Measurements from ENCODE around the gene HPCAL1. TPM values are rescaled to one million over a fixed set of nuclear protein-coding genes. Genes with fewer than 3 reads are reported as not detected.

The HPCAL1 gene
- total RNA-seq, 1 experiment from 2014 or later, result 35.1 TPM

GRCh38 chr2:10329880-10330699 is 27.4 kb downstream of the HPCAL1 start:
- intact Hi-C loops (cut with micrococcal nuclease; ENCODE audit: unreplicated experiment), result no loop called here
- no peaks in the 10 kb centered on the region for H3K9me3 Mint-ChIP-seq (ENCODE audit: low read depth, unreplicated experiment)
- peaks cover 82% of the 10 kb centered on the region for H3K4me1 Mint-ChIP-seq (ENCODE audit: low read depth, unreplicated experiment)
- H3K27me3 Mint-ChIP-seq (ENCODE audit: unreplicated experiment), result no peaks in the 10 kb centered on the region
- DNase-seq, result peak; percentile 48
- H3K27ac Mint-ChIP-seq (ENCODE audit: unreplicated experiment), result peak overlapping the region; percentile 93
- CTCF ChIA-PET, result interaction anchor here (0.8 to 1.1 kb wide), 3 partner anchors 18 to 79 kb away, joined by 3 read pairs; partner anchors contain the start of gene HPCAL1
- peaks cover 21% of the 10 kb centered on the region for H3K36me3 Mint-ChIP-seq (ENCODE audit: insufficient read depth, unreplicated experiment)
- H3K4me3 Mint-ChIP-seq (ENCODE audit: low read depth, unreplicated experiment), result peak overlapping the region; percentile 77
- no peak for TF ChIP-seq CTCF (IDR thresholded peaks at IDR 0.05; ENCODE audit: unreplicated experiment)
- no TSS peak for BruUV-seq (replicated peaks)

- Mint-ChIP-seq H3K9me3 (ENCODE audit: low read depth, unreplicated experiment) (no peaks in the 10 kb centered on the region), H3K4me1 (ENCODE audit: low read depth, unreplicated experiment) (peaks cover 76% of the 10 kb centered on the region), H3K27ac (ENCODE audit: unreplicated experiment) (peak overlapping the region; percentile 93), H3K4me3 (ENCODE audit: low read depth, unreplicated experiment) (peak overlapping the region; percentile 77), H3K36me3 (ENCODE audit: insufficient read depth, unreplicated experiment) (peaks cover 18% of the 10 kb centered on the region), H3K27me3 (ENCODE audit: unreplicated experiment) (no peaks in the 10 kb centered on the region)
- no TSS peak for BruUV-seq (replicated peaks)
- intact Hi-C loops (cut with micrococcal nuclease; ENCODE audit: unreplicated experiment), result no loop called here
- CTCF ChIA-PET, result interaction anchor here (1.1 to 1.5 kb wide), 3 partner anchors 25 to 48 kb away, joined by 3 to 5 read pairs (median 3); partner anchors contain the start of gene HPCAL1
- DNase-seq, result no peak
- no peak for TF ChIP-seq CTCF (IDR thresholded peaks at IDR 0.05; ENCODE audit: unreplicated experiment)
Measured at GRCh38 chr2:10330700-10331026, 28.0 kb downstream of the HPCAL1 start.

- TF ChIP-seq CTCF (IDR thresholded peaks at IDR 0.05; ENCODE audit: unreplicated experiment), result peak; percentile 14
- H3K27me3 Mint-ChIP-seq (ENCODE audit: unreplicated experiment), result no peaks in the 10 kb centered on the region
- H3K9me3 Mint-ChIP-seq (ENCODE audit: low read depth, unreplicated experiment), result no peaks in the 10 kb centered on the region
- CTCF ChIA-PET, result interaction anchor here (1.1 to 1.5 kb wide), 3 partner anchors 26 to 78 kb away, joined by 3 to 9 read pairs (median 5); no protein-coding TSS in a partner anchor
- intact Hi-C loops (cut with micrococcal nuclease; ENCODE audit: unreplicated experiment), result no loop called here
- H3K4me1 Mint-ChIP-seq (ENCODE audit: low read depth, unreplicated experiment), result peaks cover 71% of the 10 kb centered on the region
- peak overlapping the region; percentile 93 for H3K27ac Mint-ChIP-seq (ENCODE audit: unreplicated experiment)
- peaks cover 16% of the 10 kb centered on the region for H3K36me3 Mint-ChIP-seq (ENCODE audit: insufficient read depth, unreplicated experiment)
- no TSS peak for BruUV-seq (replicated peaks)
- peak overlapping the region; percentile 77 for H3K4me3 Mint-ChIP-seq (ENCODE audit: low read depth, unreplicated experiment)
- peak; percentile 81 for DNase-seq
Measured at GRCh38 chr2:10331027-10331701, 28.5 kb downstream of the HPCAL1 start.

GRCh38 chr2:10331702-10332401 is 29.1 kb downstream of the HPCAL1 start:
- CTCF ChIA-PET, result interaction anchor here (0.8 to 1.5 kb wide), 4 partner anchors 26 to 77 kb away, joined by 3 to 9 read pairs (median 4); no protein-coding TSS in a partner anchor
- no peak for TF ChIP-seq CTCF (IDR thresholded peaks at IDR 0.05; ENCODE audit: unreplicated experiment)
- H3K27me3 Mint-ChIP-seq (ENCODE audit: unreplicated experiment), result no peaks in the 10 kb centered on the region
- H3K4me3 Mint-ChIP-seq (ENCODE audit: low read depth, unreplicated experiment), result peak overlapping the region; percentile 77
- DNase-seq, result no peak
- peaks cover 16% of the 10 kb centered on the region for H3K36me3 Mint-ChIP-seq (ENCODE audit: insufficient read depth, unreplicated experiment)
- no peaks in the 10 kb centered on the region for H3K9me3 Mint-ChIP-seq (ENCODE audit: low read depth, unreplicated experiment)
- intact Hi-C loops (cut with micrococcal nuclease; ENCODE audit: unreplicated experiment), result no loop called here
- peaks cover 64% of the 10 kb centered on the region for H3K4me1 Mint-ChIP-seq (ENCODE audit: low read depth, unreplicated experiment)
- peak overlapping the region; percentile 93 for H3K27ac Mint-ChIP-seq (ENCODE audit: unreplicated experiment)
- no TSS peak for BruUV-seq (replicated peaks)
